Stimulated activated naive CD8-positive, alpha-beta T cell treated with anti-CD3 and anti-CD28 coated beads, Interleukin-15, Interleukin-2, amounts not matched to agents 100 U/mL and 50 U/mL, for 24 hours (primary cell): ENCODE data around the gene NPC2.
A peak's percentile ranks its signal among the peaks of the same experiment; 100 is the strongest.

Source experiments
- ATAC-seq: fragments of 150-1000 bp; cut with Tn5 transposase; one replicate; pipeline ENCODE4 v1.10.0; 2021
- DNase-seq: peaks from one replicate; pipeline ENCODE4 v3.0.0; 2021

NPC2 gene

GRCh38 chr14:74503291-74503937 lies 10.3 kb upstream of the NPC2 start:
- DNase-seq (no peak), ATAC-seq (no peak)

GRCh38 chr14:74502236-74503019 lies 9.3 kb upstream of the NPC2 start:
- ATAC-seq = no peak

DNA sequence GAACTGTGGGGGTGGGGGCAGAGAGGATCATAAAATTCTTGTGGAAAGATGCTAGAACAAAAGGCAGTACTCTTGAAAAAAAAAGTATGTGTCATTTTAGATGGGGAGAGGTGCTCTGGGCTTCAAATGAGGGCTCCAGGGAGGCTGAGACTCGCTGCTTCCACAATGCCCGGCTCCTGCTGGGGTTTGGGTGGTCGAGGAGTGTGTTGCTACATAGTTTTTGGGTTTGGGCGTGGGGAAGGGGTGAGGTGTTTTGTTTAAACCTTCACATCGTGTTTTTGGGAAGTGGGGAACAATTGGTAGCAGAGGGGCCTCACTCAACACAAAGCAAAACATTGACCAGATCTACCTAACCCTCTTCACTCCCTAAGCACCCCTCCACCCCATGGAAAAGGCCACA lies 8.6 kb upstream of the NPC2 start:
- DNase-seq (no peak), ATAC-seq (no peak)

More at GRCh38 chr14:74502236-74503019, 9.3 kb upstream of the NPC2 start:
- DNase-seq = no peak

DNA sequence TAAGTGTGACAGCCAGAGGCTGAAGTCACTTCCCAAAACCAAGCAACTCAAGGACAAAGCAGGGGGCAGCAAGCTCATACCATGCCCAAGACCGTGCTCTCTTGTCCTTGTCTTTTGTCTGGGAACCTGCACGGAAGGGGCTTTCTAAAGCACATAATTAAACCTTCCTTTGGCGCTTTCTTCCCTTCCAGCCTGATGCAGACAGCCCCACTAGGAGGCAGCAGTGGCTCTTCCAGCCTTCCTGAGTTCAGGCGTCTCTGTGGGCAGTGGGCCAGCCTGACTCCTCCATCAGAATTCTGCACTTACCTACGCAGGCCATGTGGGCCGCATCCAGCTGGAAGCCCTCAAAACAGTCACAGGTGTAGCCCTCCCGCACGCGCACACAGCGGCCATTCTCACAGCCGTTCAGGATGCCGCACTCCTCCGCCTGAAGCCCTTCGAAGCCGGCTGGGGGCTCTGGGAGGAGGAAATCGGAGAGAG lies 8.1 kb upstream of the NPC2 start:
- DNase-seq = no peak
- no peak for ATAC-seq

DNA sequence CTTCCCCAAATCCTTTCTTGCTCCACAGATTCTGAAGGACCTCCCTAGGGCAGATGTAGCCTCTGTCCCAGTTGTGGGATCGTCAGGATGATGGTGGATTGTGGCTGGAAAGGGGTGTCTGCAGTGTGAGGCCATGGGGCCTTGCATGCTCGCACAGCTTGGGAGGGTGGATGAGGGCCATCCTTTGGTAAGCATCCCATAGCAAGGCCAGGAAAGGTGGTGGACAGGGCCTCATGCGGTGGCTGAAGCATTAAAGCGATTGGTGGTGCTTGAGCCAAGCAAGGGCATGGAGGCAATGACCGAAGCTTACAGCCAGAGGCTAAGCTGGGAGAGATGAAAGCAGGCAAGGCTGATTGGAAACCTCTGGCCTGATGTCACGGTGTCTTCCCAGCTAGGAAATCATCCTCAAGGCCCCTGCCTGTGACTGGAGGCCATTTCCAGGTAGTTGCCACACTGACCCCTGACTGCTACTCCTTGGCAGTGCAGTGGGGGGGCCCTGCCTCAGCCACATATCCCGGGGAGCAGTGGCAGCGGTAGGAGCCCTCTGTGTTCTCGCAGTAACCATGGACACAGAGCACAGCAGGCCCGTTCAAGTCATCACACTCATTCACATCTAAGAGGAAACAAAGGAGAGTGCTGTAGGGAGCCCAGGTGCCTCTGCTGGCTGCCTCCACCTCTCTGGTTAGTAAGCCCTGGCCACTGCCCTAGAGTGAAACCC lies 7.5 kb upstream of the NPC2 start:
- no peak for ATAC-seq
- DNase-seq = no peak

- DNase-seq = no peak
- no peak for ATAC-seq
Observed at GRCh38 chr14:74495356-74495755, 2.3 kb upstream of the NPC2 start.

DNA sequence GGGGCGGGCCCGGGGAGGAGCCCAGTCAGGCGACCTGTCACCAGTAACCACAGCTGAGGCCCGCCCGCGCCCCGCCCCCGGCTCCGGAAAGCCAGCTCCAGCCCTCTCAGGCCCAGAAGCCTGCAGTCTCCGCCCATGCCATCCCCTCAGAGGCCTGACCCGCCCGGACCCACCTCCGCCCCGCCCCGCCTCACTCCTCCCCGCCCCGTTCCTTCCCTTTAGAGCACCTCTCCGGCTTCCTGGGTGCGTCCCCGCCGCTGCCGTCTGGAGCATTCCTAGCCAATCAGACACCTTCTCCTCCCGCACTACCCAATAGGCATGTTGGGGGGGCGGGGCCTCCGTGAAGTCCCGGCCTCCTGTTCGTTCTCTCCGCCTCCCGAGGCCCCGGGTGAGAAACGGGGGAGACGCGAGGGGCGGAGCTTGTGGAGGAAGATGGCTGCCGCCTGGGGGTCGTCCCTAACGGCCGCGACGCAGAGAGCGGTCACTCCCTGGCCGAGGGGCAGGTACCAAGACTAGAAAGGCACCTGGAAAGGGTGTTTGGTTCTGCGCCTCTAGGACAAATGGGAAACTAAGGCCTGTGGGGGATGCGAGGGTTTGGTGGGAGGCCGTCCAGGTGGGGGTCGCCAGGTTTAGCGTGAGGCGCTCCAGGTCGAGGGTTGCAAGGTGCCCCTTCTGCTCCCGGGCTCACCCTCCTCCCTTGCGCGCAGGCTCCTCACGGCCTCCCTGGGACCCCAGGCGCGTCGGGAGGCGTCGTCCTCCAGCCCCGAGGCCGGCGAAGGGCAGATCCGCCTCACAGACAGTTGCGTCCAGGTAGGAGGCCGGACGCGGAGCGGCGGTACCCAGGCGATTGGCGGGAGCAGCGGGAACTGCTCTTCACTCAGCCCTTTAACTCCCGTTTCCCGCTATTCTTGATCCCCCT lies 497 bp upstream of the NPC2 start, which contains the start of gene ISCA2:
TSS of gene ISCA2 (plus strand) at position 423 of the 919 bp plus-strand sequence. CDS start at position 433, 10 bp downstream.
- DNase-seq = peak; percentile 100
- ATAC-seq = peak; percentile 97

- ATAC-seq = no peak
- no peak for DNase-seq
Observed at GRCh38 chr14:74491956-74492775, 939 bp downstream of the NPC2 start.

- DNase-seq (no peak), ATAC-seq (no peak)
Observed at GRCh38 chr14:74490486-74490885, 2.6 kb downstream of the NPC2 start.

- no peak for DNase-seq
Observed at GRCh38 chr14:74488786-74489397, 4.2 kb downstream of the NPC2 start.

DNA sequence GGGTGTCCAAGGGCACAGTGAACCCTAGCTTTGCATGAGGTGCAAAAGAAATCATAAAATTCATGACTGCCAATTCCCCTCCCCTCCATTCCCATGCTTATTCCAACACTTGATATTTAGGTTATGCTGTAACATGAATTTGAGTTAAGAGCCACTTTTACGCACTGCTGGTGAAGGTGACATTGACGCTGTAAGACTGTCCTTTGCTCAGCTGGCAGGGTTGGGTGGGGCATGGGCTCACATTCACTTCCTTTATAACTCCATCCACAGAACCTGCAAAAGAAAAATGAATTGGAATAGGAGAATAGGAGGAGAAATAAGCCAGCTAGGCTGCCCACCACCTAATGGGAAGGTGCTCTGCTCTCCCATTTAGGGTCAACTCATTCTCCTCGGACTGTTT lies 6.9 kb downstream of the NPC2 start:
- no peak for ATAC-seq
- DNase-seq = no peak

More at GRCh38 chr14:74488786-74489397, 4.2 kb downstream of the NPC2 start:
- ATAC-seq = no peak

DNA sequence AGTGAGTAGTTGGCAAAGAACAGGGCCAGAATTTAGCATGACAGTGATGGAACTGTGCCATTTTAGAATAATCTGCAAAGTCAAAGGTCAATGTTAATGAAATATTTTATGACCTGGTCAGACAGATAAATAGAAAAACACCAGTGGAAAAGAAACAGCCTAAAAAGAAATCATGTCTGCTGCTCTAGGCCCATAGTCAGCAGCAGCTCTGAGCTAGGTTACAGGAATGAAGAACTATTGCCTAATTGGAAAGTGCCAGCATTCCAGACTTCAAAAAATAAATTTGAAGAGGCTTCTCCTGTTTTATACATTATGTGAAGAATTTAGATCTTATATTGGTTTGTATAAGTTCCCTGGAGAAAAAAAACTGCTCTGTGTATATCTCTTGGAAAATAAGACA lies 9.8 kb downstream of the NPC2 start:
- ATAC-seq (no peak), DNase-seq (no peak)

- ATAC-seq = no peak
- no peak for DNase-seq
Observed at GRCh38 chr14:74482571-74482970, 10.5 kb downstream of the NPC2 start.

- ATAC-seq (no peak), DNase-seq (no peak)
Observed at GRCh38 chr14:74480046-74480445, 13.1 kb downstream of the NPC2 start.

DNA sequence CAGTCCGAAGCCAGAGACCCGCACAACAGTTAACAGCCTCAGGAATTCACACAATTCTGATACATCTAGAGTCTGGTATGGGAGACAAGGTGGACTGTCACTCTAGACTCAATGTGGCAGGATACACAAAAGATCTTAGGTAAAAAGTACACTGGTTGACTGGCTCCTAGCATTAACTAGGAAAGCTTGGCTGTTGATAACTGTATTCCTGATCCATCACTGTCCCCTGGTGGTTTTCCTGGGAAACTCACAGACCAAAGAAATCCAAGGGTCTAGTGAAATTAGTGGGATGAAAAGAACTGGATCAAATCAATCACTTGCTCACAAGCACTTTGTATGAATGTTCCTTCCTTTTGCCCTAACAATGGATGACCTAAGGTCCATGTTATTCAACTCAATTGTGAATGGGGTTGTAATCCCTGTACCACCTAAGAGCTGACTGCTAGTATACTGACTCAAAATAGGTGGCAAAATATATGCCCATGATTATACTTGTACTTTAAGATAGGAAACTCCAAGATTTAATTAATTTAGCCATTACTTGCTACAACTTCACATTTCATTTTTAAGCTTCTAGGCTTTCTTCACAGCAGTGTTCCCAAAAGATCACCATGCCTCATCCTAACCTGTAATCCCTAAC lies 14.0 kb downstream of the NPC2 start:
- DNase-seq (no peak), ATAC-seq (no peak)

DNA sequence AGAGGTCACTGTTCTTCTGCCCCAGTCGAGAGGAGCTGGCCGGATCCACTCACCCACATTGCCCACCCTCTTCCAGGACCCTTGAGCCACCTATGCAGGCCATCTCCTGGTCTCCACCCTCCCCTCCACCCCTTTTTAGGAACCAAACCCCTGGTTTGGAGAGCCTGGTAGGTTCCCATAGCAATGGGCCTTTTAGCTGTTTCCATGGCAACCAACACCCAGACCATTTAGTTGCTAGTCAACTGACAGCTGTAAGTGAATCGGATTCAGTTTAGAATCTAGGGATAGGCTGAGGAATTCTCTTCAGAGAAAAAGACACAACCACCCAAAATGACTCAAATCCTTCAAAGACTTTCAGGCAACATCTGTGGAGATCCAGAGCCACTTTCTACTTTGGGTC lies 16.5 kb downstream of the NPC2 start:
- DNase-seq = no peak

DNA sequence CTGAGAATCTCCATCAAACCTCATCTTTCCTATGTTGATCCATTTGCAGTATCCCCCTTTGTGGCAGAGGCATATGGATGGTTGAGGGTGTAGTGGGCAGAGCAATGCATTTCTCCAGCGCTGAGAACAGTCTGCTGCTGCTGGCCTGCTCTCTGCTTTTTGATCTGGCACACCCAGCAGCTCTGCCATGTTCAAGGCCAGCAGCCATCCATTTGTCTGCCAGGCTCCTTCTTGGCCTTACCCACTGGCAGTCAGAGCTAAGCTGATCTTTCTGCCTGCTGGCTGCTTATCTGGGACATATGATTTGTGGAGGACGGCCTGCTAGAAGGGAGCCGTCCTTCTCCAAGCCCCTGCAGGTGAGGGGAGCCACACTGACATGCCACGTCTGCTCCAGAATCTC lies 17.0 kb downstream of the NPC2 start:
- DNase-seq = no peak
- no peak for ATAC-seq

More for the DNA sequence above, 16.5 kb downstream of the NPC2 start:
- ATAC-seq = no peak

DNA sequence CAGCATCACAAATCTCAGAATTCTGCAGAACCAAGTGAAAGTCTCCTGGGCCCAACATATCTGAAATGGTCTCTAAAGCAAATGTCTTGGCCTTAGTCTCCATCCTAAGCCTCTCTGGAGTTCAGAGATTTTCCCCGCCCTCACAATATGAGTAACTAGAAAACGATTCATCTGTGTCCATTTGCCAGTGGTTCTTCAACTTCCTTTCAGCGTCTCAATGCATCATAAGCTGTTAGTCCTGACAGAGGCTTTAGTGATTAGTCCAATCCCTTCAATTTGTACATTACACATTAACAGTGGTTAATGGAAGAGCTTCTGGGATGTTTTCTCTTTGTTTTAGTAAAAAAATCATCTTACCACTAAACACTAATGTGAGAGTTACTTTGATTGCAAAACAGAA lies 17.4 kb downstream of the NPC2 start:
- ATAC-seq (no peak), DNase-seq (no peak)

GRCh38 chr14:74474376-74474775 lies 18.7 kb downstream of the NPC2 start:
- ATAC-seq = no peak
- no peak for DNase-seq

- ATAC-seq (no peak), DNase-seq (no peak)
Observed at GRCh38 chr14:74472601-74473000, 20.5 kb downstream of the NPC2 start.
